ENCODE data around the gene CYP2D6.

- TF ChIP-seq CBX5 (CRISPR knock-in tag; IDR thresholded peaks at IDR 0.05; ENCODE audit: borderline replicate concordance): no peak
- TF ChIP-seq ZNF883 (CRISPR knock-in tag; IDR thresholded peaks at IDR 0.05; ENCODE audit: not compliant biosample characterization): no peak
- TF ChIP-seq ZNF512 (CRISPR knock-in tag; IDR thresholded peaks at IDR 0.05): no peak
- no peak for TF ChIP-seq HMGXB4 (CRISPR knock-in tag; IDR thresholded peaks at IDR 0.05; ENCODE audit: borderline replicate concordance in 1 of 2, low read depth in 1 of 2)
- no peak for TF ChIP-seq TEAD2 (CRISPR knock-in tag; IDR thresholded peaks at IDR 0.05)
- no peak for TF ChIP-seq PLSCR1 (CRISPR knock-in tag; IDR thresholded peaks at IDR 0.05; ENCODE audit: borderline replicate concordance)
Measured at GRCh38 chr22:42160251-42160650, 29.6 kb upstream of the CYP2D6 start.

Measured in HepG2 (cell line).